ENCODE data around the gene KLF1. TPM values are rescaled to one million over a fixed set of nuclear protein-coding genes. Genes with fewer than 3 reads are reported as not detected.

KLF1 gene
- polyA plus RNA-seq, 1 of the 3 experiments (the other 2 are of a cell fraction): not detected

GRCh38 chr19:12856653-12857052 lies 30.3 kb downstream of the KLF1 start:
- Histone ChIP-seq H3K4me3 (ENCODE audit: low read depth in 2 of 2, low read length in 1 of 2) (no peak overlapping the region), H4K20me1 (ENCODE audit: insufficient read depth) (no peaks in the 10 kb centered on the region), H3K36me3 (replicated peaks in 1 of 2; ENCODE audit: control insufficient read depth in 1 of 2, insufficient read depth in 2 of 2, low read length in 1 of 2) (no peaks in the 10 kb centered on the region), H2AFZ (ENCODE audit: low read depth) (no peak overlapping the region), H3K79me2 (ENCODE audit: insufficient read depth) (no peaks in the 10 kb centered on the region), H3F3A (replicated peaks; ENCODE audit: insufficient read depth) (peaks cover 6% of the 10 kb centered on the region), H3K9me3 (no peaks in the 10 kb centered on the region), H3K4me1 (ENCODE audit: control insufficient read depth in 1 of 2, insufficient read depth in 2 of 2, low read depth in 1 of 2, low read length in 1 of 2) (no peaks in the 10 kb centered on the region), H3K4me2 (no peak overlapping the region), H3K9ac (no peak overlapping the region), H3K9me2 (no peaks in the 10 kb centered on the region), H3K27me3 (ENCODE audit: insufficient read depth) (no peaks in the 10 kb centered on the region), H3K27ac (ENCODE audit: low read depth in 2 of 2, low read length in 1 of 2) (no peak overlapping the region)
- POLR2A ChIA-PET: no interaction called here
- no peak for DNase-seq
- 88% methylated on average over 1 of the region's 1 CpG for WGBS (ENCODE audit: low lambda C conversion rate)
- TF ChIP-seq POLR2AphosphoS5 (IDR thresholded peaks at IDR 0.05; ENCODE audit: low read depth, low read length) (no peak), USF1 (IDR thresholded peaks at IDR 0.05; ENCODE audit: borderline replicate concordance, low read depth) (no peak), NRF1 (IDR thresholded peaks at IDR 0.05; ENCODE audit: low read depth, low read length) (no peak)
- CTCF ChIA-PET: interaction anchor here (2.5 kb wide), 1 partner anchor 9 kb away, joined by 20 read pairs; no protein-coding TSS in a partner anchor

- CTCF ChIA-PET: interaction anchor here (0.5 to 4.9 kb wide), 56 partner anchors 8 to 1134 kb away, joined by 3 to 69 read pairs (median 4); partner anchors contain the start of genes BEST2, DNASE2, FARSA and FBXW9
- Histone ChIP-seq H4K20me1 (ENCODE audit: insufficient read depth) (no peaks in the 10 kb centered on the region), H3K4me2 (peak overlapping the region; percentile 24; the same call in 1 of the 2 replicates), H3K4me3 (ENCODE audit: low read depth in 2 of 2, low read length in 1 of 2) (peak overlapping the region in 1 of 2 experiments; percentile 31; a peak in 1 of 4 replicates), H3K36me3 (replicated peaks in 1 of 2; ENCODE audit: control insufficient read depth in 1 of 2, insufficient read depth in 2 of 2, low read length in 1 of 2) (no peaks in the 10 kb centered on the region), H3K9me2 (no peaks in the 10 kb centered on the region), H3K4me1 (ENCODE audit: control insufficient read depth in 1 of 2, insufficient read depth in 2 of 2, low read depth in 1 of 2, low read length in 1 of 2) (peaks cover 0 to 2% of the 10 kb centered on the region in 2 experiments; a peak in 1 of 4 replicates), H3K79me2 (ENCODE audit: insufficient read depth) (no peaks in the 10 kb centered on the region), H3K27ac (ENCODE audit: low read depth in 2 of 2, low read length in 1 of 2) (no peak overlapping the region; a peak in 1 of 4 replicates), H3F3A (replicated peaks; ENCODE audit: insufficient read depth) (no peaks in the 10 kb centered on the region), H3K9me3 (no peaks in the 10 kb centered on the region), H3K9ac (no peak overlapping the region), H2AFZ (ENCODE audit: low read depth) (peak overlapping the region; percentile 4; the same call in 1 of the 2 replicates), H3K27me3 (ENCODE audit: insufficient read depth) (no peaks in the 10 kb centered on the region)
- POLR2A ChIA-PET: interaction anchor here (0.6 to 1.7 kb wide), 4 partner anchors 19 to 70 kb away, joined by 3 to 5 read pairs (median 4); no protein-coding TSS in a partner anchor
- peak; percentile 95 for DNase-seq
- WGBS (ENCODE audit: low lambda C conversion rate): 53% methylated on average over 31 of the region's 69 CpGs
- TF ChIP-seq GABPA (IDR thresholded peaks at IDR 0.05; ENCODE audit: low read depth) (no peak), REST (IDR thresholded peaks at IDR 0.05; ENCODE audit: low read depth, low read length) (no peak), SIN3A (IDR thresholded peaks at IDR 0.05; ENCODE audit: borderline replicate concordance, low read depth, low read length) (no peak), CTCF (IDR thresholded peaks at IDR 0.05) (peak; percentile 93), PBX3 (IDR thresholded peaks at IDR 0.05) (no peak), MXI1 (IDR thresholded peaks at IDR 0.05; ENCODE audit: low read depth, low read length) (peak; percentile 55), CHD2 (IDR thresholded peaks at IDR 0.05; ENCODE audit: low read length, partially characterized antibody) (no peak), NRF1 (IDR thresholded peaks at IDR 0.05; ENCODE audit: low read depth, low read length) (peak; percentile 45; the same call in 1 of the 2 replicates), TCF12 (IDR thresholded peaks at IDR 0.05) (no peak), RXRA (IDR thresholded peaks at IDR 0.05; ENCODE audit: borderline replicate concordance, low read depth) (no peak), EZH2phosphoT487 (IDR thresholded peaks at IDR 0.05; ENCODE audit: borderline replicate concordance, low read depth) (no peak), NFIC (IDR thresholded peaks at IDR 0.05; ENCODE audit: borderline replicate concordance) (no peak), ELF1 (IDR thresholded peaks at IDR 0.05) (no peak), RAD21 (IDR thresholded peaks at IDR 0.05; ENCODE audit: low read length) (peak; percentile 89), YY1 (IDR thresholded peaks at IDR 0.05; ENCODE audit: low read depth) (no peak), SMC3 (IDR thresholded peaks at IDR 0.05; ENCODE audit: low read depth, low read length) (peak; percentile 77)
Observed at GRCh38 chr19:12847159-12848139, 39.6 kb downstream of the KLF1 start.

Measured in SK-N-SH (cell line).